GM12872 (cell line): Measurements from ENCODE around the gene FGF16.

ENCODE experiments used
- CTCF ChIP-seq: IDR thresholded peaks from 3 replicates; pipeline ENCODE4 v1.5.1; 2011; ENCODE audit warnings: low read depth, mild to moderate bottlenecking, low read length, moderate library complexity; ENCODE audit not compliant: insufficient read depth

Gene FGF16

GRCh38 chrX:77447653-77448569, 722 bp downstream of the FGF16 start:
- TF ChIP-seq CTCF = no peak

- TF ChIP-seq CTCF = no peak
Observed at GRCh38 chrX:77450415-77450814, 3.2 kb downstream of the FGF16 start.

DNA sequence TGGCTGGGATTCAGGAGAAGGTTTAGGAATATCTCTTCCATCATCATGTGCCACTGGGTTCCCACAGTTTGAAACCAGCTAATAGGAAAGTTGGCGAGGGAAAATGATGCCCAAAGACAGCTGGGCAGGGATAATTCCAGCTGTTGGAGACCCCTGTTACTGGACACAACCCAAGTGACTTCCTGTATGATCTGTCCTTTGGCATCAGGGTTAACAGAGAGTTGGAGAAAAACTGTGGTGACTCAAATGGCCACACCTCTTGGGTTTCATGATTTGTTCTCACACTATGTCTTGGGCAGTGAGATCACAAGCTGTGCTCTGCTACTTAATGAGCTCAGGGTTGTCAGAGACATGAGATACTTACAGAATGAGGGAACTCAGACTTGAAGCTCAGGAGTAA, 3.8 kb downstream of the FGF16 start:
- no peak for TF ChIP-seq CTCF

GRCh38 chrX:77453190-77453589, 6.0 kb downstream of the FGF16 start:
- TF ChIP-seq CTCF = no peak

DNA sequence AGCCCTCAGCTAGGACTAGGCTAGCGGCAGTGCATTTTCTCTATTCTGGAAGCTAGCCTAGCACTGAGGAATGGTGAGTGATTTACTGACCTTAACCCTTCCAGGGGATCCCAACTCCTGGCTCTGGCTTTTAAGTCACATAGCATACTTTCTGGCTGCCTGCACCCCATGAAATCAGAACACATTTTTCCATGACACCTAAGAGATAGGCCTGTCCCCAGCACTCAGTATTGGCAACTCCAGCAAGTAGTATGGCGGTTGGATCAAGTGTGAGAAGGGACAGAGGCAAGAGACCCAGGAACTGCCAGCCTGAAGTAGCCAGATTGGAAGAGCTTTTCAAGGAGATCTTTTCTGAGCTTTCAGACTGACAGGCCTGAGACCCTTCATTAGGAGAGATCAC, 8.2 kb downstream of the FGF16 start:
- no peak for TF ChIP-seq CTCF

DNA sequence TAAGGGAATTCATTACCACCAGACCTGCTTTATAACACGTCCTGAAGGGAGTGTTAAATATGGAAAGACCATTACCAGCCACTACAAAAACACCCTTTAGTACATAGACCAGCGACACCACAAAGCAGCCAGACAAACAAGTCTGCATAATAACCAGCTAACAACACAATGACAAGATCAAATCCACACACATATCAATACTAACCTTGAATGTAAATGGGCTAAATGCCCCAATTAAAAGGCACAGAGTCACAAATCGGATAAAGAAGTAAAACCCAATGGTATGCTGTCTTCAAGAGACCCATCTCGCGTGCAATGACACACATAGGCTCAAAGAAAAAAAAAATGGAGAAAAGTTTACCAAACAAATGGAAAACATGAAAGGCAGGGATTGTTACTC, 36.9 kb downstream of the FGF16 start:
- TF ChIP-seq CTCF = no peak

DNA sequence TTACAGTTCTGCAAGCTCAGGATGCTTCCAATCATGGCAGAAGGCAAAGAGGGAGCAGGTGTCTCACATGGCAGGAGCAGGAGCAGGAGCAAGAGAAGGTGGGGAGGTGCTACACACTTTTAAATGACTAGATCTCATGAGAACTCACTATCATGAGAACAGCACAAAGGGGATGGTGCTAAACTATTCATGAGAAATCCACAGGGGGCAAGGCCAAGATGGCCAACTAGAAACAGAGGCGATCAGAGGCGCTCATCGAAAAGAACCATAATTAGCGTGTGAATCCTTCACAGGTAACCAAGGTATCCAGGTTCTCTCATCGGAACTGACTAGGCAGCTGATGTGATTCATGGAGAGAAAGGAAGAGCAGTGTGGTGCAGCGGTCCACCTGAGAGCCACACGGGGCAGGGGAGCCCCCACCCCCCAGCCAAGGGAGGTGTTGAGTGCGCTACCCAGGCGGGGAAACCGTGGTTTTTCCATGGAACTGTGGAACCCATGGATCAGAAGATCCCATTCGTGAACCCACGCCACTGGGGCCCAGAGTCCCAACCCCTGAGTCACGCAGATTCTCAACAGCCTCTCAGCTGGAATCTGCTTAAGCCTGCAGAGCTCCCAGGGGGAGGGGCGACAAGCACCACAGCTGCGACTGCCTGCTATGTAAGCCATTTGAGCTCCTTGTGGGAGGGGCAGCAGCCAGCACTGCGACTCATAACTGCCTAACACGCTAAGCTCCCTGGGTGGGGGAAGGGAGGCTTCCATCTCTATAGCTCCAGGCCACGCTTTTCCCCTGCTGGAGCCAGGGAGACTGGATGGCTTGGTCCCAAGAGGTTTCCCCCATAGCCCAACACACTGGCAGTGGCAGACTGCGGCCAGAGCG, 46.7 kb downstream of the FGF16 start:
- TF ChIP-seq CTCF = no peak
